GM19324 (cell line): ENCODE measurements around the gene SEC23A.
"Not testable (repeated sequence)": the region's sequence is repeated elsewhere in the genome, so short reads cannot be mapped to it uniquely, and the experiment has no call there.

Experiments
- ATAC-seq: cut with Tn5 transposase; IDR thresholded peaks from one replicate; pipeline ENCODE4 v1.9.1; 2021; ENCODE audit warnings: mild to moderate bottlenecking, moderate library complexity; ENCODE audit not compliant: unreplicated experiment, low FRiP score

Gene SEC23A

DNA sequence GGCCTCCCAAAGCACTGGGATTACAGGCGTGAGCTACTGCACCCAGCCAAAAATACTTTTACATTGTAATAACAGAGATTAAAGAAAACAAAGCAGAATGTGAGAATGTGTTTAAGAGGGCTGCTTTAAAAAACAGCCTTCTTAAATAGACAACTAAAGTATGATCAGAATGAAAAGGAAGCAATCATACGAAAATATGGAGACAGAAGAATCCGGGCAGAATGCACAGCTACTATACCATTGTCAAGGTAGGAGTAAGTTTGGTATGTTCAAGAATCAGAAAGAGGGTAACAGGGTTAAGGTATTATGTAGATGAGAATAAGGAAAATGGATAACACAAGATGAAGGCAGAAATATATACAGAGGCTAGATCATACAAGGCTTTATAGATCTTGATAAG is 8.5 kb downstream of the SEC23A start:
- no peak for ATAC-seq

DNA sequence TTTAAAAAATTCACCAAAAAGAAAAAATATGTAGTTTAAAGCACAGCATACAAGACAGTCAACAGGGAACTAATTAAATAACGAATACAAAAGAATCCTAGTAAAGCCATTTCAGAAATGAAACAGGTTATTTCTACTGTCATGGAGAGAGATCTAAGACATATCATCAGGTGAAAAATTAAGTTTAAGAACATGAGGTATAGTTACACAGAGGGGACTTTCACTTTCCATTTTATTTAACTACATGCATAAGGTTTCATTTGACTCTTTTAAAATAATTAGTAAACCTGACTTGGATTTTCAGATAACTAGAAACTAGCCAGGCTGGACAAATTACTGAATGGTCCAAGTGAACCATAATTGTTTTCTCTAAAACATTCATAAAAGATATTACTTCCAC is 11.3 kb downstream of the SEC23A start:
- ATAC-seq, result no peak

DNA sequence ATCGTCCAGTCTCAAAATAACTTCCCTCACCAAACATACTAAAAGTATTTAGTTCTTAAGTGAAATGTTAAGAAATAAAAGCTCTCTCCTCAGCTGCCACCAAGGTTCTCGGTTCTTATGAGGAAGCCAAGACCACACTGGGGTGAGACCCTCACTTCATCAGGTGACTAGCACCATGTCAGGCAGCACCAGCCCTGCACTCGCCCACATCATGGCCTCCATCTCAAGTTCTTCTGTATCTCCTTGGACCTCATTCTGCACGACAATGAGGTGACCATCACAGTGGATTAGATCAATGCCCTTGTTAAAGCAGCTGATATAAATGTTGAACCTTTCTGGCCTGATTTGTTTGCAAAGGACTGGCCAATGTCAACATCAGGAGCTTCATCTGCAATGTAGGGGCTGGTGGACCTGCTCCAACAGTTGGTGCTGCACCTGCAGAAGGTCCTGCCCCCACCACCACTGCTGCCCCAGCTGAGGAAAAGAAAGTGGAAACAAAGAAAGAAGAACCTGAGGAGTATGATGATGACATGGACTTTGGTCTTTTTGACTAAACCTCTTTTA is 12.4 kb downstream of the SEC23A start:
- no peak for ATAC-seq

DNA sequence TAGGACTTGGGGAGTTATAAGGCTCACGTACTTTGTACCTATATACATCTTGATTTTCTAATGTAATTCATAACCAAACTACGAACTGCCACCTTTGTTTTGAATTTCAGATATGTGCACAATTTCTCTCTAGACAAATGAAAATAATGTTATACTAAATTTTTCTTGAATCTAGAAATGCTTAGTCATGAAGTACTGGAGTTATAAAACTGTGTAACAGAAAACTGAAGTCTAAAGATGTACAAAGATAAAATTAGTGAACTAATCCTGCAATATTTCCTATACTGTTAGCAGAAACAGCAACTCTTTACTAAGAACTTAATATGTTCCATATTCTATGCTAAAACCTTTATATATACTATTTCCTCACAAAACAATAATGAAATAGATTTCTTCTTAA is 15.5 kb downstream of the SEC23A start:
- ATAC-seq, result no peak

DNA sequence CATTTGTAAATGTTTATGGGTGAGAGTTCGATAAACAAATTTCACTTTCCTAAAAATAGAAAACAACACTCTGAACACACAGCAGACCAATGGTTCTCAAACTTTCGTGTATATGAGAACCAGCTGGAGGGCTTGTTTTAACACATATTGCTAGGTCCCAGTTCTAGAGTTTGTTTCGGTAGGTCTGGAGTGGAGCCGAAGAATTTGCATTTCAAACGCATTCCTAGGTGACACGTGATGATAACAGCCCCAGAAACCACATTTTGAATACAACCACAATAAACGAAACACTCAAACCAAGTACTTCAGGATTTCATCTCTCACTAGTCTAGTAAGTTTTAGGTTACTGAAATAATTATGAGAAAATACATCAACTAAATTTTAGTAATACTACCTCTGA is 17.1 kb downstream of the SEC23A start:
- ATAC-seq, result no peak

DNA sequence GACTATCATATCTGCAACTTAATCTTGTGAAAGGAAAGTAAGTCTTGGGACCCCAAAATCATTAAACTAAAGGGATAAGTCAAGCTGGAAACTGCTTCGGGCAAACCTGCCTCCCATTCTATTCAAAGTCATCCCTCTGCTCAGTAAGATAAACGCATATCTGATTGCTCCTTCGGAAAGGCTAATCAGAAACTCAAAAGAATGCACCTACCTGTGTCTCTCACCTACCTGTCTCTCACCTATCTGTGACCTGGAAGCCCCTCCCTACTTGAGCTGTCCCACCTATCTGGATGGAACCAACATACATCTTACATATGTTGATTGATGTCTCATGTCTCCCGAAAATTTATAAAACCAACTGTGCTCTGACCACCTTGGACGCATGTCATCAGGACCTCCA is 19.9 kb downstream of the SEC23A start:
- no peak for ATAC-seq

DNA sequence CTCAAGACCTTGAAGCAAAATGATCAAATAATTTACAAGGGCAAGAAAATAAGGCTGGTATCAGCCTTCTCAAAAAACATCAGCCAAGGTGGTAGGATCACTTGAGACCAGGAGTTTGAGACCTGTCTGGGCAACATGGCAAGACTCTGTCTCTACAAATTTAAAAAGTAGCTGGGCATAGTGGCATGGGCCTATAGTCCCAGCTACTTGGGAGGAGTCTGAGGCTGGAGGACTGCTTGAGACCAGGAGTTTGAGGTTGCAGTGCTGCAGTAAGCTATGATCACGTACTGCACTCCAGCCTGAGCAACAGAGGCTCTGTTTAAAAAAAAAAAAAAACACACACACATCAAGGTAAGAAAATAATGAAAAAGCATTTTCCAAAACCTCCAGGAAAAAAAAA is 22.1 kb downstream of the SEC23A start:
- no peak for ATAC-seq

DNA sequence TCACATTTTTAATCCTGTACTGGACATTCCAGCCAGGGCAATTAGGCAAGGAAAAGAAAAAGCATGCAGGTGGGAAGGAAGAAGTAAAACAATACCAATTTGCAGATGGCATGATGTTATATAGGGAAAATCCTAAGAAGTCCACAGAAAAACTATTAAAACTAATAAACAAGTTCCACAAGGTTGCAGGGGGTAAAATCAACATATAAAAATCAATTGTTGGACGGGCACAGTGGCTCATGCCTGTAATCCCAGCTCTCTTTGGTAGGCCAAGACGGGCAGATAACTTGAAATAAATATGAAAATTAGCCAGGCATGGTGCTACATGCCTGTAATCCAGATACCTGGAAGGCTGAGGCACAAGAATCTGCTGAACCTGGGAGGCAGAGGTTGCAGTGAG is 31.9 kb downstream of the SEC23A start:
- no peak for ATAC-seq

DNA sequence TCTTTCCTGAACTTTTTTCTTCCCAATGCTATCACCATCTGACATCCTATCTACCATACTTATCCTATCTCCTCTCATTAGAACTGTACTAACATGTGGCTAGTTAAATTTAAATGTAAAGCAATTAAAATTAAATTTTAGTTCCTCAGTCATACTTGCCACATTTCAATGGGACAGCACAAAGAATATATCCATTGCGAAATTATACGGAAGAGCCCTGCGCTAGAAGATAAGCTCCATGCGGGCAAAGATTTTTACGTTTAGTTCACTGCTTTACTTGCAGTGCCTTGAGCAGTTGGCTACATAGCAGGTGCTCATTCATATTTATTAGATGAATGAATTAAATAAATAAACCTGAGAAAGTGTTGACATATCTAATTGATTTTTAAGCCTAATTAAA is 33.1 kb downstream of the SEC23A start:
- no peak for ATAC-seq

DNA sequence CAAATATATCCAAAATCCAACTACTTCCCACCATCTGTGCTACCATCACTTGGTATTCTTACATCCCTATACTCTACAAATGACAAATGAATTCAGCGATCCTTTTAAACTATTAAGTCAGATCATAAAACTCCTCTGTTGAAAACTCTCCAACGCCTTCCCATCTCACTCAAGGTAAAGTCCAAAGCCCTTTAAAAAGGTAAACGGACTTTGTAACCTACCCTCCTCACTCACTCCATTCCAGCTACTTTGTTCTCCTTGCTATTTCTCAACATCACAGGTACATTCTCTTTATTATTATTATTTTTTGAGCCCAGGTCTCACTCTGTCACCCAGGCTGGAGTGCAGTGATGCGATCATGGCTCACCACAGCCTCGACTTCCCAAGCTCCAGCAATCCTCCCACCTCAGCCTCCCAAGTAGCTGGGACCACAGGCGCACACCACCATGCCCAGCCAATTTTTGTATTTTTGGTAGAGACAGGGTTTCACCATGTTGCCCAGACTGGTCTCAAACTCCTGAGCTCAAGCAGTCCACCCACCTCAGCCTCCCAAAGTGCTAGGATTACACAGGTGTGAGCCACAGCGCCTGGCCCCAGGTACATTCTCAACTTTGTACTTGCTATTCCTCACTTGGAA is 33.7 kb downstream of the SEC23A start:
- not testable (repeated sequence) for ATAC-seq

DNA sequence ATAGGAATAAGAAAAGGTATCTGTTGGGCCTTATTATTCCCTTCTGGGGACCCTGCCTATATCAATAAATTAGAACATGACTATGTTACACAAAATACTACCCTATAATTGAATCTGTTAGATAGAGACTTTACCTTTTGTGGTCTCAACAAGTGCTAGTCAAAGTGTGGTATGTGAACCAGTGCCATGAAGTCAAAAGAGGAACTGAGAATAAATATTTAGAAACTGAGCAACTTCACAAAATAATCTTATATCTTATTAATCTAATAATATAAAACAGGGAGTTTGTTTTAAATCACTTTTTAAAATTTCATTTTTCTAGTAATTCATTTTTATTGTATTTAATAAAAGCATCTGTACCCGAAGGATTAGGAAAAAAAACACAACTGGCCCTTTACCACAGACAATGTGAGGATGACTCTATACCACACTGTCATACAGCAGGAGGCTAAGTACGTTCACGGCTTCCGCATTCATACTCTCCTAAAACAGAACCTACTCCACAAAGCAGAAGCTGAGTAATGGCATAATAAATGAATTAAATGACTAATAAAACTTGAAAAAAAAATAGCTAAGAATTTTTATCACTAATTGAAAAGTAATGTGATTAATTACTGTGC is 42.1 kb downstream of the SEC23A start:
- ATAC-seq, result peak; percentile 96

DNA sequence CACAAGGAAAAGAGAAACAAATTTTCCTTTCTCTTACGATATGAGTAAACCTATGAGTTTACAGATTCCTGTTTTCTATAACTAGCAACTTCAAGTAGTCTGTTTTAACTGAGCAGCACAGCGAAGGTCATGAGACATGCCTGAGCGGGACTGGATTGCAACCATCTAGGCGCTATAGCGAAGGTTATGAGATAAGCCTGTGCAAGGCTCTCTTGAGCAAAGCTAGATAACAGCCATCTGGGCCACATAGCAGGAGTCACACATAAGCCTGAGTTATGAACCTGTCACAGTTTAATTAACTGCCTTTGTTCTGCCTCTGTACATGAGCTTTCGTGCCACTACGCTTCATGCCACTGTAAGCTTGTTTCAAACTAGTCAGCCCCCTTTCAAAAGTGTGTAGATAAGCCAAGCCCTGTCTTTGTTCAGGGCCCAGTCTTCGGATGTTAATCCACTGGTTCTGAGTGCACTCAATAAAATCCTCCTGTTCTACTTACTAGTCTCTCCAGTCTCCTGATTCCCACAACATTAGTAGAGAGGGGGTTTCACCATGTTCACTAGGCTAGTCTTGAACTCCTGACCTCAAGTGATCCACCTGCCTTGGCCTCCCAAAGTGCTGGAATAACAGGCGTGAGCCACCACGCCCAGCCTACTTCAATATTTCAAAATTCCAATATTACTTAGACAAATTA is 47.1 kb downstream of the SEC23A start:
- ATAC-seq, result no peak

DNA sequence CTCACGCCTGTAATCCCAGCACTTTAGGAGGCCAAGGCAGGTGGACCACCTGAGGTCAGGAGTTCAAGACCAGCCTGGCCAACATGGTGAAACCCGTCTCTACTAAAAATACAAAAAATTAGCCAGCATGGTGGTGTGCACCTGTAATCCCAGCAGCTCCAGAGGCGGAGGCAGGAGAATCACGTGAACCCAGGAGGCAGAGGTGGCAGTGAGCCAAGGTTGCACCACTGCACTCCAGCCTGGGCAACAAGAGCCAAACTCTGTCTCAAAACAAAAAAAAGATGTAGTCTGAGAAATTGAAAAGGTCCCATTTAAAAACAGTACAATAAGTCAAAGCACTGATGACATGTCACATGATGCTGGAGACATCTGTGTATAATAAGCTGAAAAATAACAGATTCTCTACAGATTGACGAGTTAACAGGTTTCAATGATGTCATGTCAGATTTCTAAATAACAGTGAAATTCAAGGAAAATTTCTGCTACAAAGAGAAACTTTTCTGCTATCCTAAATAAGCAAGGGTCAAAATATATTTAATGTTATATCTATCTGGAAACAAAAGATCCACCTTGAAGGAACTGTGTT is 50.1 kb downstream of the SEC23A start:
- ATAC-seq, result not testable (repeated sequence)

DNA sequence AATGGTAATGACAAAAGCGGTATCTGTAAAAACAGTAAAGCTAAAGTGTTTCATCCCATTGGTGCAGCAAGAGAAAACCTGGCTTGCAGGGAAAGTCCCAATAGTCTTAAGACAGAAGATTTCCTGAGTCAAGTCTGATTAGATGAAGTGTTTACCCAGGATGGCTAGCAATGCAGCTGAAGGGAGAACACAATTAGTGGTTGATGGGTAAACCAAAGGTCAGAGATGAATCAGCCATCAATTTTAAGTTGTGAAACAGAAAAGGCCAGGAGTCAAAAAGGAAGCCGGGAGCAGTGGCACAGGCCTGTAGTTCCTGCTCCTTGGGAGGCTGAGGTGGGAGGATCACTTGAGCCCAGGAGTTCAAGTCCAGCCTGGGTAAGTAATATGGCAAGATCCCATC is 52.6 kb downstream of the SEC23A start:
- ATAC-seq, result no peak

DNA sequence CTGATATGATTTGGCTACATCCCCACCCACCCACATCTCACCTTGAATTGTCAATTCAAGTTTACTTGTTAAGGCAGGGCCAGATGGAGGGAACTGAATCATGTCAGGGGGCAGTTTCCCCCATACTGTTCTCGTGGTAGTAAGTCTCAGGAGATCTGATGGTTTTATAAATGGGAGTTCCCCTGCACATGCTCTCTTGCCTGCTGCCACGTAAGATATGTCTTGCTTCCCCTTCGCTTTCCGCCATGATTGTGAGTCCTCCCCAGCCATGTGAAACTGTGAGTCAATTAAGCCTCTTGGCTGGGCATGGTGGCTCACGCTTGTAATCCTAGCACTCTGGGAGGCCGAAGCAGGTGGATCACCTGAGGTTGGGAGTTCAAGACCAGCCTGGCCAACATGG is 57.1 kb downstream of the SEC23A start:
- not testable (repeated sequence) for ATAC-seq

DNA sequence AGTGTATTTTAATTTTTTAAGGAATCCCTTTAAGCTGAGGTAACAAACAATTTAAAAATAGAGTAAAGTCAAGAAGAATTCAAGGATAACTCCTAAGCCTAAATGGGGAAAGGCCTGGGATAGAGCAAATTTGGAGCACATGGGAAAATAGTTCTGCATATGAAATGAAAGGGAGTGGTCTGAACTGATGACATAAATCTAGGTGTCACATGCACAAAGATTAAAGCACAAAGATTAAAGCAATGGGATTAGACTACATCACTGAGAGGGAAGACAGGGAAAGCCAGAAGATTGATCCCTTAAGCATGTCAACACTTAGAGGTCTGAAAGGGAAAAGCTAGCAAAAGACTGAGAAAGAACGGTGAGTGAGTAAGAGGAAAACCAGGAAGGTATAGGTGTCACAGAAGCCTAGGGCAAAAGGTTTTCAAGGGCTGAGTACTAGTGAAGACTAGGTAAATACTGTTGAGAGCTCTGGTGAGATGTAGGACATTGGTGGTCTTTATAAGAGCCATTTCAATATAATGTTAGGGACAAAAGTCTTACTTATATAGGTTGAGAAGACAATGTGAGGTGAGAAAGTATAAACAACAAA is 59.6 kb downstream of the SEC23A start:
- no peak for ATAC-seq

DNA sequence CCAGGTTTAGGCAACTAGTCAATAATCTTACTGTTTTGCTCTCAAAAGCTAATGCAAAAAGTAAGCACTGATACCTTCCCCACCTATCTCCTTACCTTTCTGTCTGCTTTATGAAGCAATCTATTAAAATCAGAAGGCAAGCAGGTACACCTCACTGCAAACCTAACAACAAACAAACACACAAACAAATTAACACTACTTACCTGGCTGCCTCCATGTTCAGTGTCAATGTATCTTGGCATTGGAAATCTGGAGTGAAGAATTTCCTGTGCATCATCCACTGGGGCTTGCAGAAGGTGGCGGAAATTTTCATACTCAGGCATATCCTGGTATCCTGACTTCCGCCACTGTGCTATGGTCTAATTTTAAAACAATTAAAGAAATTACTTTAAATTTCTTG is 62.5 kb downstream of the SEC23A start:
- ATAC-seq, result no peak

DNA sequence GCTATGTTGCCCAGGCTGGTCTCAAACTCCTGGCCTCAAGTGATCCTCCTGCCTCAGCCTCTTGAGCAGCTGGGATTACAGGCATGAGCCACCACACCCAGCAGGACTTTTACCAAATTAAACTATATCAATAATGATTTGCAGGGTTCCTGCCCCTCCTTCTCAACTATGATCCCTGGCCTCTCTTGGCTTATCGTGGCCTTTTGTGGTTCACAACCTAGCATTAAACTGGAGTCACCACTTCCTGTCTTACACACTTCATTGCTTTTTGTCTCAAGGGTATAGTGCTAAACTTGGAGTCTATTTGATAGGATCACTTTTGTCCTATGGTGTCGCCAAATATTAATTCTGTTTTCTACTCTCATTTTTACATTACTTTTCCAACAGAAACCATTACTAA is 64.5 kb downstream of the SEC23A start:
- ATAC-seq, result no peak

DNA sequence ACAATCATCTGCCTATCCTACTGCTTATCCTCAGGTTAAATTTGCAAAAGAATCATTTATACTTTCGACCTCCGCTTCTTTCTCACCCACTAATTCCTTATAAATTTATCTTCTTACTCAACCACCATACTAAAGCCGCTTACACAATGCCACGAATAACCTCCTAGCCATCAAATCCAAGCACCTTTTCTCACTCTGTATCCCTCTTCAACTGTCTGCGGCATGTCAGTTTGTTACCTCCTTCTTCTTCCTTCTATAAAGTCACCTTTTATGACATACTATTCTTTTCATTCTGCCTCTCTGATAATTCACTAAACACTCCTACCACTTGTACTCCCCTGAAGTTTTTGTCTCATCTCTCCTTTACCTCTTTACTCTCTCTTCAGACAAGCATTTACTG is 66.3 kb downstream of the SEC23A start:
- no peak for ATAC-seq

DNA sequence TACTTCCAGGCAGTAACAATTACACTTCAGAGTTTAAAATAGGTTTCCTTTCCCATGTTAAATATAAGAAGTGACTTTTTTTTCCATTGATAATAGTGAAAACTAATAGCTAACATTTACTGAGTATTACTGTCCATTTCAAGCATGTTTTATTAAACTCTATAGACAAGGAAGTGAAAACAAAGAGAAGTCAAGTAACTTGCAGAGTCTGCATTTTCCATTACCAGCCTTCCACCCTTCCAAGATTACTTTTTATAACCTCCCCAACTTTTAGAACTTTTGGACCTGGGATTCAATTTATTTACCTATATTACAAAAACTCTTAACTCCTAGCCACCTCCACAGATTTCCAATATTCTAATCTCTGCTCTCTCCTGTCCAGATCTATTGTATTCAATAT is 67.7 kb downstream of the SEC23A start:
- ATAC-seq, result no peak
